Spinal cord (tissue), 10 donors: ENCODE results near the gene ARHGAP18. TPM values are rescaled to one million over a fixed set of nuclear protein-coding genes. Genes with fewer than 3 reads are reported as not detected.
A peak's percentile ranks its signal among the peaks of the same experiment; 100 is the strongest.

Source experiments
- DNase-seq, 6 donors: peaks; one replicate each; pipeline versions ENCODE4 v3.0.0 to v3.0.0-alpha.2; 2013 to 2015; ENCODE audit warnings: low spot score in 6 of 6, low read depth in 4 of 6
- H3K27ac ChIP-seq: one replicate; pipeline ENCODE4 v1.5.1; 2013; ENCODE audit warnings: low read depth, low read length, control low read depth
- H3K27me3 ChIP-seq: one replicate; pipeline ENCODE4 v1.6.1; 2013; ENCODE audit warnings: low read length; ENCODE audit not compliant: control insufficient read depth, insufficient read depth
- H3K36me3 ChIP-seq: one replicate; pipeline ENCODE4 v1.6.1; 2013; ENCODE audit warnings: low read length; ENCODE audit not compliant: control insufficient read depth, insufficient read depth
- H3K4me1 ChIP-seq: one replicate; pipeline ENCODE4 v1.6.1; 2013; ENCODE audit warnings: low read length; ENCODE audit not compliant: control insufficient read depth, insufficient read depth
- H3K4me3 ChIP-seq: one replicate; pipeline ENCODE4 v1.5.1; 2013; ENCODE audit warnings: low read depth, low read length, control low read depth
- H3K9me3 ChIP-seq: one replicate; pipeline ENCODE4 v1.6.1; 2013; ENCODE audit warnings: low read length; ENCODE audit not compliant: control insufficient read depth, insufficient read depth
- WGBS: methylation state at CpG from one replicate; pipeline ENCODE4 v1.1.5; 2013; ENCODE audit warnings: missing lambda C conversion rate; ENCODE audit not compliant: insufficient coverage; 5-methylcytosine and 5-hydroxymethylcytosine counted together
- polyA plus RNA-seq, 2 donors: library from polyadenylated mRNA; unstranded; fragments of 120-200 nt; gene quantifications; one replicate each; pipeline ENCODE4 v1.2.1, GENCODE V29; 2013; ENCODE audit not compliant: insufficient read length in 2 of 2
- total RNA-seq, 2 donors: library from RNA; depleted of rRNA in 1 of 2; stranded (reverse); fragments of 120-200 nt in 1 of 2; fragments of >200 nt in 1 of 2; gene quantifications; one replicate each; pipeline versions ENCODE4 v1.2.3 to v1.2.4, GENCODE V29; 2013 to 2014
- donor health status: healthy.

The ARHGAP18 gene
- total and polyA plus RNA-seq, 4 donors: 8.0 to 18.6 (median 13.9) TPM

DNA sequence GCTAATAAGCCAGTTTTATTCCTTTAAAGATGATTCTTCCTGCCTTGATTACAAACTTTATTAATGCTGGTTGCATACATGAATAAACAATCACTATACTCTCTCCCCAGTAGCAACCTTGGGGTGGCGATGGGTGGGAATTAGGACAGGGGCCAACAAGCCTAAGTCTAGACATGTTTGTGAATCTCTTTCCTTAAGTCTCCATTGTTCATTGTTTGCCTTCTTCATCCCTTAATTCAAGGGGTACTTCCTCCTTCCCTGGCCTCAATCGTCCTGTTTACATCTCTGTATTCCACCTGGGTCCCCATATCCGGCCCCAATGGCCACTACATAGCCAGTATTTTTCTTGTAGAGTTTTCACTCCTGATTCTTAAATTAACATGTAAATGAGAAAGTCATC is 66.0 kb downstream of the ARHGAP18 start:
- no peak for DNase-seq
- Histone ChIP-seq H3K4me3 (no peak overlapping the region), H3K9me3 (no peaks in the 10 kb centered on the region), H3K36me3 (no peaks in the 10 kb centered on the region), H3K27ac (no peak overlapping the region), H3K4me1 (no peaks in the 10 kb centered on the region), H3K27me3 (no peaks in the 10 kb centered on the region)
- WGBS: 67% methylated on average over 1 of the region's 3 CpGs

DNA sequence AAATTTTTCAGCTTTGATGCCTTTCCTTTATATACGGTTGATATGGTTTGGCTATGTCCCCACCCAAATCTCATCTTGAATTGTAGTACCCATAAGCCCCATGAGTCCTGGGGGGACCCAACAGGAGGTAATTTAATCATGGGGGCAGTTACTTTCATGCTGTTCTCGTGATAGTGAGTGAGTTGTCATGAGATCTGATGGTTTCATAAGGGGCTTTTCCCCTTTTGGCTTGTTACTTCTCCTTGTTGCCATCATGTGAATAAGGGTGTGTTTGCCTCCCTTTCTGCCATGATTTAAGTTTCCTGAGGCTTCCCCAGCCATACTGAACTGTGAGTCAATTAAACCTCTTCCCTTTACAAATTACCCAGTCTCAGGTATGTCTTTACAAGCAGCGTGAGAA is 66.8 kb downstream of the ARHGAP18 start:
- H3K4me1 ChIP-seq: no peaks in the 10 kb centered on the region
- H3K27ac ChIP-seq: no peak overlapping the region

DNA sequence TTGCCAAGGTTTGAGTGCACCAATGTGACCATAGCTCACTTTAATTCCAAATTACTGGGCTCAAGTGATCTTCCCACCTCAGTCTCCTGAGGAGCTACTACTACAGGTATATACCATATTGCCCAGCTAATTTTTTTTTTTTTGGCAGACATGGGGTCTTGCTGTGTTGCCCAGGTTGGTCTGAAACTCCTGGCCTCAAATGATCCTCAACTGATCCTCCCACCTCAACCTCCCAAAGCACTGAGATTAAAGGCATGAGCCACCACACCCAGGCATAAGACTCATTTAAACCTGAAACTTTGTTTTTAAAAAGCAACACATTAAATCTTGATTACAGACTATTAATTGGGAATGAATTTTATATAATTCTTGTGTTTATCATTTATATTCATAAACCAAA is 67.7 kb downstream of the ARHGAP18 start:
- no peaks in the 10 kb centered on the region for H3K36me3 ChIP-seq
- no peak overlapping the region for H3K4me3 ChIP-seq
- no peak overlapping the region for H3K27ac ChIP-seq
- H3K27me3 ChIP-seq: no peaks in the 10 kb centered on the region
- no peaks in the 10 kb centered on the region for H3K4me1 ChIP-seq
- DNase-seq: no peak
- H3K9me3 ChIP-seq: no peaks in the 10 kb centered on the region

More for the DNA sequence above, 66.8 kb downstream of the ARHGAP18 start:
- no peaks in the 10 kb centered on the region for H3K27me3 ChIP-seq
- no CpG with 5 or more reads among the region's 3 CpGs for WGBS
- H3K36me3 ChIP-seq: no peaks in the 10 kb centered on the region
- DNase-seq: no peak
- no peak overlapping the region for H3K4me3 ChIP-seq
- no peaks in the 10 kb centered on the region for H3K9me3 ChIP-seq

DNA sequence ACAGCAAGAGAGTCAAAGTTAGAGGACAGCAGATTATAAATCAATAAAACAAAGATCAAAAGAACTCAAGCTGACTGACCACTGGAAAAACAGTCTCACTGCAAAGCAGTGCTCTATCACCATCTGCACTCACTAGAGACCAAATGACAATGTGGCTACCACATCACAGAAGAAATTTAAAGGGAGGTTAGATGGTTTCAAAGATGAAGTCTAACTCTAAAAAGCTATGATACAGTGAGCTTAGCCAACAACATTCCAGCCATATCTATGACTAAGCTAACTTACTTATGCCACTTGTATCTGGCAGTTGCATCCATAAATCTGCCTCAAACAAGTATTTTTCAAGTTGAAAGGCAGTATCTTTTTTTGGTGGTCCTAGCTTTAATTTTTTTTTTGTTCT is 68.6 kb downstream of the ARHGAP18 start:
- Histone ChIP-seq H3K36me3 (no peaks in the 10 kb centered on the region), H3K27ac (no peak overlapping the region), H3K9me3 (no peaks in the 10 kb centered on the region), H3K27me3 (no peaks in the 10 kb centered on the region), H3K4me1 (no peaks in the 10 kb centered on the region), H3K4me3 (no peak overlapping the region)
- no peak for DNase-seq

DNA sequence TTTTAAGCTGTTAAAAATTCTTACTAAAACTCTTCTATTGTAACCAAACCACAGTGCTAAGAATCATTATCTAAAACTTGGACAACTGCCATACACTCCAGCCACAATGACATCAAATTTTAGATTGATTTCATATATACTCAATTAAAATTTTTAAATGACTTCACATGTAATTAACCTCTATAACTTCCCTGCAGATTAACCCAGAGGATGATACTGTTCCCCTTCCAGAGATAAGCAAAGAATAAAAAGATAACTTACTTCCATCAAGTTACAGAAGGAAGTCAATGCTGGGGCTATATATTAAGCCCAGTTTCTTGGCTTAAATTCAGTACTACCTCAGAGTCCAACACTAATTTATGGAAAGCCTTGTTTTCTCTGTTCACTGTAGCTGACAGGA is 71.3 kb downstream of the ARHGAP18 start:
- no peak for DNase-seq
- Histone ChIP-seq H3K9me3 (no peaks in the 10 kb centered on the region), H3K27me3 (no peaks in the 10 kb centered on the region), H3K4me1 (no peaks in the 10 kb centered on the region), H3K27ac (no peak overlapping the region), H3K36me3 (no peaks in the 10 kb centered on the region), H3K4me3 (no peak overlapping the region)

DNA sequence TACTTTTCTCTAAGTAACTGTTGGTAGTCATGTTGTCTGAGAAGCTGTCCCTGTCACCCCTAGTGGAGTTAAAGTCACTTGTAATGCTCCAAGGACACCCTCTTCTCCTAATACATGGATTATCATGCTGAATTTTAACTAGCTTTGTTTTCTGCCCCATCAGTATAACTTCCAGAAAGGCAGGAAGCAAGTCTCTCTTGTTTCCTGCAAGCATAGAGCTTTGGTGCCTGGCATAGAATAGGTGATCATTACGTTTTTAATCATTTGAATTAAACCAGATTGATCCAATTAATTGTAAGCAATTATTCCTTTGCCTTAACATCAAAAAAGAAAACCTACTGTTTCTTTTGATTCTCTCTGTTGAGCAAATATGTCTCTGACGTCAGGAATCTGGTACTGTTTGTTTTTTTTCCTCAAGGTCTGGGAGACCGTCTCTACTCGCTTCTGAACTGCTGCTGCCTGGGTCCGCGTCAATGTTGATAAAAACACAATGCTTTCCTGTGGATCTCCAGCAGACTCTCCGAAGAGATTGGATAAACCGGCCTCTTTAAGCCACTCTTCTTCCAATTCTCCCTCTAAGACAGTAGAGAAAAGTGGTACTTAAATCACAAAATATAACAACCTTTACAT is 71.8 kb downstream of the ARHGAP18 start:
- no peak overlapping the region for H3K4me3 ChIP-seq
- H3K36me3 ChIP-seq: no peaks in the 10 kb centered on the region
- no peaks in the 10 kb centered on the region for H3K4me1 ChIP-seq
- 24% methylated on average over 4 of the region's 8 CpGs for WGBS
- H3K27ac ChIP-seq: peak overlapping the region; percentile 18
- H3K9me3 ChIP-seq: no peaks in the 10 kb centered on the region
- no peaks in the 10 kb centered on the region for H3K27me3 ChIP-seq
- DNase-seq: peak in 1 of 6 donors; percentile 43

DNA sequence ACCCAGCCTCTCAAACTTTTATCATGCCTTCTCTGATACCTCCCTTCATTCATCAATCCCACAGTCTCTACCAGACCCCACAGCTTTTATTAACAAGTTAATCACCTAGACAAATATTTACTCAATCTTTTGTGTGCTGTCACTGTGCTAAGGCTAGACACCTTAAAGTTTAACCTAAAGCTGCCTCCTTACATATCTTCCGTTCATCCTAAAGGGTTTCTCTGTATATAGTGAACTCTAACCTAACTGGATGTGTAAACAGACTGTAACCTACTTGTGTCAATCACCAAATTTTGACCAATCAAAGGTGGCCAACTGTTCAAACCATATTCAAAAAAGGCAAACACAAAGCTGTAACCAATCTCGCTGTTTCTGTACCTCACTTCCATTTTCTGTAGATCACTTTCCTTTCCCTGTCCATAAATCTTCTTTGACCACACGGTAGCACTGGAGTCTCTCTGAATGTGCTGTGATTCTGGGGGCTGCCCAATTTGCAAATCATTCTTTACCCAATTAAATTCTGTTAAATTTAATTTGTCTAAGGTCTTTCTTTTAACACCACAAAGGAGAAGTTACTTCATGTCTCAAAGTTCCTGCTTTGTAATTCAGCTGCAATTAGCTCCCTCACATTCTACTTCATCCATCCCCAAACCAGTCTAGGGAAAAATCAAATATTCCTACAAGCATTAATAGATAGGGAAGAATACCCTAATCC is 72.5 kb downstream of the ARHGAP18 start:
- Histone ChIP-seq H3K4me1 (no peaks in the 10 kb centered on the region), H3K27ac (peak overlapping the region; percentile 18), H3K4me3 (no peak overlapping the region), H3K36me3 (no peaks in the 10 kb centered on the region), H3K27me3 (no peaks in the 10 kb centered on the region), H3K9me3 (no peaks in the 10 kb centered on the region)
- WGBS: 100% methylated on average over 2 of the region's 3 CpGs
- no peak for DNase-seq

DNA sequence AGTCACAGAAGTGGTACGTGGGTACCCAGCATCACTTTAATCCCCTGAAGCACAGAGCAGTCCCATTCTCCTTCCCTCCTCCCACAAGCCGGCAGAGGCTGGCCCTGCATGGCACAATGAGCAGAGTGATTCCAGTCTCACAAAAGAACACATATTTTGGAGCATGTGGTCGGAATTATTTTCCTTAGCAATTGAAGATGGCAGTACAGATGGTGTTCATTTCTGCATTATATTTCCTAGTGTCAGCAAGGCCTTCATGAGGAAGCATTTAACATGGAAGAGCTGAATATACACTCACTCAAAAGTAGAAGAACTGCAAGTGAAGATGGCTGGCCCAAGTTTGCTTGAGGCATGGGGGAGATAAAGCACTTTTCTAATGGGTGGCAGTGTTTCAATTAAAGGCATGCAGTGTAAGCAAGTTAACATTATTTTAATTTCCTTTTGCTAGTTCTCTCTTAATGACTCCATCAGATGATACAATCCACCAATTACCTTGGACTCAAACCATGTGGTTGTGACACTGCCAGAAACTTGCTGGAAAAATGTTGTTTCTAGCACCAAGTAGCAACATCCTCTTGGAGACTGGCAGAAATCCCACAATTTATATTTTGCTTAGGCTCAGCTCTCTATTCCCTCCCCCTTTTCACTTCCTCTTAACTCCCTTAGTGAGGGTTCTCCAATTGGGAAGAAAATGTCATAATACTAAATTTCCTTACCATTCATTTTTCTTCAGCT is 74.4 kb downstream of the ARHGAP18 start:
- H3K9me3 ChIP-seq: no peaks in the 10 kb centered on the region
- H3K36me3 ChIP-seq: no peaks in the 10 kb centered on the region
- WGBS: 100% methylated on average over 1 of the region's 3 CpGs
- DNase-seq: peak in 1 of 6 donors; percentile 87
- no peak overlapping the region for H3K27ac ChIP-seq
- no peak overlapping the region for H3K4me3 ChIP-seq
- H3K4me1 ChIP-seq: no peaks in the 10 kb centered on the region
- no peaks in the 10 kb centered on the region for H3K27me3 ChIP-seq

DNA sequence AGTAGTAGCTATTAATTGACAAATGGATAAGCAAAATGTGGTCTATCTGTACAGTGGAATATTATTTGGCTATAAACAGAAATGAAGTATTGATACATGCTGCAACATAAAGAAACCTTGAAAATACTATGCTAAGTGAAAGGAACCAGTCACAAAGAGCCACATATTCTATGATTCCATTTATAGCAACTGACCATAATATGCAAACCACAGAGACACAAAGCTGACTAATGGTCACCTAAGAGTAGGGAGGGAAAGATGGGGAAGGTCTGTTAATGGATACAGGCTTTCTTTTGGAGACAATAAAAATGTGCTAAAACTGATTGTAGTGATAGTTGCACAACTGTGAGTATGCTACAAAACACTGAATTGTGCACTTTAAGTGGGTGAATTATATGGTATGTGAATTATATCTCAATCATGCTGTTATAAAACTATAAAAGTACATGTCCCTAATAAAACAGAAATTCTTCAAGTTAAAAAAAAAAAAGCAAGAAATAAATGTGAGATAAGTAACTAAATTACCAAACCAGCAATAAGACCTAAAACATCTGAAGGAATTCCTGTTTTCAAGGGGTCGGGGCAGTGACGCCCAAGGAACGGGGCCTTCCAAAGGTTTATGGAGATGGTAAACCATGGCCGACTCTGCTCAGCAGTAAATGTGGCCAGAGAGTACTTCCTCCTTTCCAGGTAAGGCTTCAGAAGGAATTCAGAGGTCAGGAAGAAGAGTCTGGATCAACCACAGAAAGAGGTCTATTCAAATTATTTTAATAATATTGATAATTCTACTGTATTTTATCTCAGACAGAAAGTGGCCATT is 75.4 kb downstream of the ARHGAP18 start:
- no CpG with 5 or more reads among the region's 4 CpGs for WGBS
- Histone ChIP-seq H3K9me3 (no peaks in the 10 kb centered on the region), H3K4me1 (no peaks in the 10 kb centered on the region), H3K27ac (no peak overlapping the region), H3K27me3 (no peaks in the 10 kb centered on the region), H3K4me3 (no peak overlapping the region), H3K36me3 (no peaks in the 10 kb centered on the region)
- no peak for DNase-seq
